Measurements from ENCODE around the gene TKTL1.

The TKTL1 gene

DNA sequence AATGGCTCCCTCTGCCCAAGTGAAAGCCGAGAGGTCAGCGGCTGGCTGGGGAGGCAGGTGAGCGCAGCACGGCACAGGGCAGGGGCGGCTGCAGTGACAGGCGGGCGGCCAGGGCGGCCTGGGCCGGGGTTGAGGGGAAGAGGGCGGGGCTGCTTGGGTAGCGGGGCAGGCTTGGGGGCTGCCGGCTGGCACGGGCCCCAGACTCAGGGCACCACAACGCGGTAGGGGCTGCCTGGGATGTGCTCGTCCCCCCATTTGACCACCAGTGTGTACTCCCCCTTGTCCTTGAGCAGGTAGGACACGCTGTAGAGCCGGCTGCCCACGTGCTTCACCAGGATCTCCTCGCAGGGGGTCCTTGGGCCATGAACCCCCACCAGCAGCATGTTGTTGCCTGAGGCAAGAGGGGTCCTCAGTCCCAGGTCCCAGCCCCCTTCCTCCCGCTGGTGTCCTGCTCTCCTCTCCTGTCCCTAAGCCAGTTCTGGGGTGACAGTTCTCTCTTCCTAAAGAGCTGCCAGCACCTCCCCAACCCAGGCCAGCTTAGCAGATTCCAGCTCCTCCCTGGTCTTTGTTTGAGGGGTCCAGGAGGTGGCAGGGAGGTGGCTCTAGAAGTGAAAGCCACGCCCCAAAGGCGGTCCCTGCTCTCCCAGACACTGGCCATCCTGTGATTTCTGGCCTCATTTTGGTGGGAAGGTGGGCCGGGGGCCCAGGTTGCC lies 53.2 kb downstream of the TKTL1 start:
- no peak for TF ChIP-seq FOXP2 (optimal IDR thresholded peaks at IDR 0.05; ENCODE audit: borderline replicate concordance, extremely low read depth, extremely low read length, insufficient read depth)
- TF ChIP-seq TAF1 (IDR thresholded peaks at IDR 0.05; ENCODE audit: borderline replicate concordance, insufficient read depth, low read length) = no peak
- TF ChIP-seq POLR2AphosphoS5 (IDR thresholded peaks at IDR 0.05; ENCODE audit: low read depth, low read length) = no peak; the same call in 1 of the 2 replicates
- no peak for TF ChIP-seq SIN3A (IDR thresholded peaks at IDR 0.05; ENCODE audit: borderline replicate concordance, insufficient read depth, low read length)
- TF ChIP-seq, protein P1, sequence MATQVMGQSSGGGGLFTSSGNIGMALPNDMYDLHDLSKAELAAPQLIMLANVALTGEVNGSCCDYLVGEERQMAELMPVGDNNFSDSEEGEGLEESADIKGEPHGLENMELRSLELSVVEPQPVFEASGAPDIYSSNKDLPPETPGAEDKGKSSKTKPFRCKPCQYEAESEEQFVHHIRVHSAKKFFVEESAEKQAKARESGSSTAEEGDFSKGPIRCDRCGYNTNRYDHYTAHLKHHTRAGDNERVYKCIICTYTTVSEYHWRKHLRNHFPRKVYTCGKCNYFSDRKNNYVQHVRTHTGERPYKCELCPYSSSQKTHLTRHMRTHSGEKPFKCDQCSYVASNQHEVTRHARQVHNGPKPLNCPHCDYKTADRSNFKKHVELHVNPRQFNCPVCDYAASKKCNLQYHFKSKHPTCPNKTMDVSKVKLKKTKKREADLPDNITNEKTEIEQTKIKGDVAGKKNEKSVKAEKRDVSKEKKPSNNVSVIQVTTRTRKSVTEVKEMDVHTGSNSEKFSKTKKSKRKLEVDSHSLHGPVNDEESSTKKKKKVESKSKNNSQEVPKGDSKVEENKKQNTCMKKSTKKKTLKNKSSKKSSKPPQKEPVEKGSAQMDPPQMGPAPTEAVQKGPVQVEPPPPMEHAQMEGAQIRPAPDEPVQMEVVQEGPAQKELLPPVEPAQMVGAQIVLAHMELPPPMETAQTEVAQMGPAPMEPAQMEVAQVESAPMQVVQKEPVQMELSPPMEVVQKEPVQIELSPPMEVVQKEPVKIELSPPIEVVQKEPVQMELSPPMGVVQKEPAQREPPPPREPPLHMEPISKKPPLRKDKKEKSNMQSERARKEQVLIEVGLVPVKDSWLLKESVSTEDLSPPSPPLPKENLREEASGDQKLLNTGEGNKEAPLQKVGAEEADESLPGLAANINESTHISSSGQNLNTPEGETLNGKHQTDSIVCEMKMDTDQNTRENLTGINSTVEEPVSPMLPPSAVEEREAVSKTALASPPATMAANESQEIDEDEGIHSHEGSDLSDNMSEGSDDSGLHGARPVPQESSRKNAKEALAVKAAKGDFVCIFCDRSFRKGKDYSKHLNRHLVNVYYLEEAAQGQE (IDR thresholded peaks at IDR 0.05; ENCODE audit: insufficient read depth in 1 of 2, low read depth in 2 of 2, low read length in 2 of 2) = no peak

GRCh38 chrX:154349359-154349935 lies 53.9 kb downstream of the TKTL1 start:
- TF ChIP-seq SIN3A (IDR thresholded peaks at IDR 0.05; ENCODE audit: borderline replicate concordance, insufficient read depth, low read length) (no peak), POLR2AphosphoS5 (IDR thresholded peaks at IDR 0.05; ENCODE audit: low read depth, low read length) (no peak), FOXP2 (optimal IDR thresholded peaks at IDR 0.05; ENCODE audit: borderline replicate concordance, extremely low read depth, extremely low read length, insufficient read depth) (no peak), TAF1 (IDR thresholded peaks at IDR 0.05; ENCODE audit: borderline replicate concordance, insufficient read depth, low read length) (no peak)
- TF ChIP-seq, protein P1 (IDR thresholded peaks at IDR 0.05; ENCODE audit: insufficient read depth in 1 of 2, low read depth in 2 of 2, low read length in 2 of 2) = no peak

DNA sequence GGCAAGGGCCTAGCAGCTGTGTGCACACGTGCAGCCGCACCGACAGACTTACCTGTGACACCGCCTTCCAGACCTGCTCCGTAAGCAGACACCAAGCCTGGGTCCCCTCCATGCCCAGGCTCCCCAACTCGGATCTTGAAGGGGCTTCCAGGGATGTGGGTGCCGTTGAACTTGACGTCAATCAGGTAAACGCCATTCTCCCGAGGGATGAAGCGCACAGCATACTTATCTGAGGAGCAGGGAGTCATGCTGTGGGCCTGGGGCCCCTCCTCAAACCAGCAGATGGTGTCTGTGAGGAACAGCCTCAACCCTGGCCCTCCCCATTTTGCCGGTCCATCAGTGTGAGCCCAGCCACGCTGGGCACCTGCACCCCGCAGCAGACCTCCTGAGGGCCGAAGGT lies 54.4 kb downstream of the TKTL1 start:
- TF ChIP-seq TAF1 (IDR thresholded peaks at IDR 0.05; ENCODE audit: borderline replicate concordance, insufficient read depth, low read length) (no peak), POLR2AphosphoS5 (IDR thresholded peaks at IDR 0.05; ENCODE audit: low read depth, low read length) (0 out of 2 replicates have a peak, but pooled peaks have one; percentile 11)

GRCh38 chrX:154350429-154351182 lies 55.0 kb downstream of the TKTL1 start:
- TF ChIP-seq SIN3A (IDR thresholded peaks at IDR 0.05; ENCODE audit: borderline replicate concordance, insufficient read depth, low read length) (no peak), TAF1 (IDR thresholded peaks at IDR 0.05; ENCODE audit: borderline replicate concordance, insufficient read depth, low read length) (no peak), FOXP2 (optimal IDR thresholded peaks at IDR 0.05; ENCODE audit: borderline replicate concordance, extremely low read depth, extremely low read length, insufficient read depth) (no peak), POLR2AphosphoS5 (IDR thresholded peaks at IDR 0.05; ENCODE audit: low read depth, low read length) (no peak)

DNA sequence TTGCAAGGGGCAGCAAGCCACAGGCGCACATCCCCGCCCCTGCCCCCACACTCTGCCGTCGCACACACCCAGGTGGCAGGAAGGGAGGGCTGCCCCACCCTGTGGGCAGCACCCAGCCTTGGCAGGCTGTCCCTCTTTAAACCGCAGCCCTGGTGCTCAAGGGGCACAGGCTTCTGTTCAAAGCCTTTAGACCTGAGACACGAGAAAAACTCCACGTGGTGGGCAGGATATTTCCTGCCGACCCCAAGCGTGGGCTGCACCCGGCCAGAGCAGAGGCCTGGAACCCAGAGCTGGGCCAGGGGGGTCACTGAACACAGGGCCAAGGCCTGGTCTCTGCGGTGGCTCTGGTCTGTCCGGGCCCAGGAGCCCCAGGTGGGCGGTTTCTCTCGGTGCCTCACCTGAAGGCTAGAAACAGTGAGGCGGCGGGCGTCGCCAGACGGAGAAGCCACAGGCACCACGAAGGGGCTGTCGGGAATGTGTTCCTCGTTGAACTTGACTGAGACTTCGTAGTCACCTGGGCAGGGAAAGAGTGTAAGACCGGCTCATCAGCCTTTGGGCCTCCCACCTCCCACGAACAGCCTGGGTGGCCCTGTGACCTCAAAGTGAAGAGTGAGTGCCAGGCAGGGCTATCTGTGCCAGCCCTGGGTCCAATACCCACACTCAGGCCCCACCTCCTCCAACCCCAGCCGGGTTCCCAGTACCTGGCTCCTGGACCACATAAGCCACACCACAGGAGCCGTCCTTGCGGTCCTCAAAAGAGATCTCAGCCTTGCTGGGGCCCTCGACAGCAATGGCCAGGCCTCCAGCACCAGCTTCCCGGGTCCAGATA lies 55.8 kb downstream of the TKTL1 start:
- no peak for TF ChIP-seq TAF1 (IDR thresholded peaks at IDR 0.05; ENCODE audit: borderline replicate concordance, insufficient read depth, low read length)
- TF ChIP-seq POLR2AphosphoS5 (IDR thresholded peaks at IDR 0.05; ENCODE audit: low read depth, low read length) = no peak

GRCh38 chrX:154352012-154352401 lies 56.4 kb downstream of the TKTL1 start:
- no peak for TF ChIP-seq FOXP2 (optimal IDR thresholded peaks at IDR 0.05; ENCODE audit: borderline replicate concordance, extremely low read depth, extremely low read length, insufficient read depth)
- TF ChIP-seq TAF1 (IDR thresholded peaks at IDR 0.05; ENCODE audit: borderline replicate concordance, insufficient read depth, low read length) = no peak
- no peak for TF ChIP-seq POLR2AphosphoS5 (IDR thresholded peaks at IDR 0.05; ENCODE audit: low read depth, low read length)
- TF ChIP-seq SIN3A (IDR thresholded peaks at IDR 0.05; ENCODE audit: borderline replicate concordance, insufficient read depth, low read length) = no peak
- TF ChIP-seq, protein P1 (IDR thresholded peaks at IDR 0.05; ENCODE audit: insufficient read depth in 1 of 2, low read depth in 2 of 2, low read length in 2 of 2) = no peak

All from PFSK-1 (cell line).